ENCODE data around the gene ISLR2.
"Not testable (repeated sequence)": the region's sequence is repeated elsewhere in the genome, so short reads cannot be mapped to it uniquely, and the experiment has no call there.

Gene ISLR2

GRCh38 chr15:74156678-74157411, 26.5 kb downstream of the ISLR2 start:
- DNase-seq (ENCODE audit: extremely low read depth, low read depth) = no peak
- TF ChIP-seq, protein P1, sequence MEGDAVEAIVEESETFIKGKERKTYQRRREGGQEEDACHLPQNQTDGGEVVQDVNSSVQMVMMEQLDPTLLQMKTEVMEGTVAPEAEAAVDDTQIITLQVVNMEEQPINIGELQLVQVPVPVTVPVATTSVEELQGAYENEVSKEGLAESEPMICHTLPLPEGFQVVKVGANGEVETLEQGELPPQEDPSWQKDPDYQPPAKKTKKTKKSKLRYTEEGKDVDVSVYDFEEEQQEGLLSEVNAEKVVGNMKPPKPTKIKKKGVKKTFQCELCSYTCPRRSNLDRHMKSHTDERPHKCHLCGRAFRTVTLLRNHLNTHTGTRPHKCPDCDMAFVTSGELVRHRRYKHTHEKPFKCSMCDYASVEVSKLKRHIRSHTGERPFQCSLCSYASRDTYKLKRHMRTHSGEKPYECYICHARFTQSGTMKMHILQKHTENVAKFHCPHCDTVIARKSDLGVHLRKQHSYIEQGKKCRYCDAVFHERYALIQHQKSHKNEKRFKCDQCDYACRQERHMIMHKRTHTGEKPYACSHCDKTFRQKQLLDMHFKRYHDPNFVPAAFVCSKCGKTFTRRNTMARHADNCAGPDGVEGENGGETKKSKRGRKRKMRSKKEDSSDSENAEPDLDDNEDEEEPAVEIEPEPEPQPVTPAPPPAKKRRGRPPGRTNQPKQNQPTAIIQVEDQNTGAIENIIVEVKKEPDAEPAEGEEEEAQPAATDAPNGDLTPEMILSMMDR (IDR thresholded peaks at IDR 0.05; ENCODE audit: low read depth, low read length) = no peak

DNA sequence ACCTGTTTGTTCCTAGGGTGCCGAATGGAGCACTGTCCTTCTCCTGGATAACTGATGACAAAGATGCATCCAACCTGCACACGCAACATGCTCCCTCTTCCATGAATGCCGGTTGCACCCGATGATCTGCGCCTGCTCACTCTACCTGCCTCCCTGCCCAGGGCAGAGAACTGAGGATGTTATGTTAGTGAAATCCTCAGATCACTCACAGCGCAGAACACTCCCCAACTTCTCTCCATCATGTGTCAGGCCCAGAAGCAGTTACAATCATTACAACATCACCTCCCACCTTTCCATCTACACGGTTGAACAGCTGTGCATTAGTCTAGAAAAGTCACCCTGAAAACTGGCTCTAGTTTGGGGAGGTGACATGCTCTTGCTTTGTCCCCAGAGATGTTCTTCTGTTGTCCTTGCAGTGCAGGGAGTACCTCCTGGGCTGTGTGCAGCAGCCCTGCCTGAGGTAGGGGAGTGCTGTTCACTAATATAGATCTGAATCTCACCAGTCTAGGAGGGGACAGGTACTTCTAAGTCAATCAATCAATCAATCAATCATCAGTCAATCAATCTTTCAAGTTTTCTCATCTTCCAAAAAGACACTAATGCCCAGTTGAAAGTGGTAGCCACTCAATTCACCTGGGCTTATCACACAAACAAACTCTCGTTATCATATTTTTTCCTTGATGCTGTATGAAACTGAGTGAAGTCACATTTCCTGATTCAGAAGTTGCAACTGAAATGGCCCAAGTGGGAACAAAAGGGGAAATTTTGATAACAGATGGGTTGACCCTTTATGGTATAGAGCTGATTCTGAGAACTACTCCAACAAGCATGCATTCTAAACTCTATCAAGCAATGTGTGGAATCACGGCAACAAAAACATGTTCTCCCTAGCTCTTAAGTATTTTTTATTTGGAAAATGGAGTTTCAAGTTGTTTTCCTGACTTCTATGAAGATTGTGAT, 27.8 kb downstream of the ISLR2 start:
- TF ChIP-seq, protein P1 (IDR thresholded peaks at IDR 0.05; ENCODE audit: low read depth, low read length) = no peak
- no peak for DNase-seq (ENCODE audit: extremely low read depth, low read depth)

- TF ChIP-seq, protein P1 (IDR thresholded peaks at IDR 0.05; ENCODE audit: low read depth, low read length) = no peak
These were observed 28.7 kb downstream of the ISLR2 start for GRCh38 chr15:74158855-74159650.

DNA sequence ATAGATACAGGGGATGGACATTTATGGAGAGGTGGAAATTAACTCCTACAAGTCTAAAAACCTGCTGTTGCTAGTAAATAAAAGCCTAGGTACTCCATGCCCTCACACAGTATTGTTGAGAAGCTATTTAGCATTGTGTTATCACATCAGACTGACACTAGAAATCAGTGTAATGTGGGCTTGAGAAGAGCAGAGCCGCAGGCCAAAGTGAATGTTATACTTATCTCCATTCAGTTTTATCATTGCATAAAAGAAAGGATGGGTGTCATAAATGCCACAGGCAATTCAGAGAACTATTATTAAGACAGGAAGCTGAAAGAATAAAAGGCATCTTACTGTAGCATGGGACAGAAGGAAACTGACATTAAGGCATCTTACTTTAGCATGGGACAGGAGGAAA, 29.4 kb downstream of the ISLR2 start:
- TF ChIP-seq, protein P1 (IDR thresholded peaks at IDR 0.05; ENCODE audit: low read depth, low read length) = no peak
- no peak for DNase-seq (ENCODE audit: extremely low read depth, low read depth)

More at GRCh38 chr15:74158855-74159650, 28.7 kb downstream of the ISLR2 start:
- no peak for DNase-seq (ENCODE audit: extremely low read depth, low read depth)

DNA sequence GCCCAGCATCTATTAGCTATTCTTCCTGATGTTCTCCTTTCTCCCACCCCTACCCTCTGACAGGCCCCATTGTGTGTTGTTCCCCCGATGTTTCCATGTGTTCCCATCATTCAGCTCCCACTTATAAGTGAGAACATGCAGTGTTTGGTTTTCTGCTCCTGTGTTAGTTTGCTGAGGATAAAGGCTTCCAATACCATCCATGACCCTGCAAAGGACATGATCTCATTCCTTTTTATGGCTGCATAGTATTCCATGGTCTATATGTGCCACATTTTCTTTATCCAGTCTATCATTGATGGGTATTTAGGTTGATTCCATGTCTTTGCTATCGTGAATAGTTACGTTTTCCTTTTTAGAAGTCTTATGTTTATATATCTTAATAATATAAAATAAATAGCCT, 30.0 kb downstream of the ISLR2 start:
- not testable (repeated sequence) for DNase-seq (ENCODE audit: extremely low read depth, low read depth)

DNA sequence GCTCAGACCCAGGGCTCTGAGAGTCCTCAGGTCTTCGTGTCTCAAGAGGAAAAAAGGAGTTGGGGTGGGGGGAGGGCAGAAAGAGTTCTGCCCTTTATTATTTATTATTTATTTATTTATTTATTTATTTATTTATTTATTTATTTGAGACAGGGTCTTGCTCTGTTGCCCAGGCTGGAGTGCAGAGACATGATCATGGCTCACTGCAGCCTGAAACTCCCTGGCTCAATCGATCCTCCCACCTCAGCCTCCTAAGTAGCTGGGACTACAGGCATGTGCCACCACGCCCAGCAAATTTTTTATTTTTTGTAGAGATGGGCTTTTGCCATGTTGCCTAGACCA, 31.8 kb downstream of the ISLR2 start:
- not testable (repeated sequence) for DNase-seq (ENCODE audit: extremely low read depth, low read depth)

GRCh38 chr15:74165461-74165860, 35.1 kb downstream of the ISLR2 start:
- no peak for DNase-seq (ENCODE audit: extremely low read depth, low read depth)
- TF ChIP-seq, protein P1 (IDR thresholded peaks at IDR 0.05; ENCODE audit: low read depth, low read length) = no peak

GRCh38 chr15:74167891-74168331, 37.5 kb downstream of the ISLR2 start:
- no peak for DNase-seq (ENCODE audit: extremely low read depth, low read depth)
- TF ChIP-seq, protein P1 (IDR thresholded peaks at IDR 0.05; ENCODE audit: low read depth, low read length) = no peak
